Measurements from ENCODE around the gene CSNK2A2.

Gene CSNK2A2

GRCh38 chr16:58226790-58227189, 28.9 kb upstream of the CSNK2A2 start:
- no peak for TF ChIP-seq CTCF (IDR thresholded peaks at IDR 0.05; ENCODE audit: low read depth, low read length)
- H3K4me3 ChIP-seq (ENCODE audit: low read depth, low read length) = no peak overlapping the region

GRCh38 chr16:58225965-58226602, 28.2 kb upstream of the CSNK2A2 start:
- H3K4me3 ChIP-seq (ENCODE audit: low read depth, low read length) = no peak overlapping the region
- no peak for TF ChIP-seq CTCF (IDR thresholded peaks at IDR 0.05; ENCODE audit: low read depth, low read length)

- TF ChIP-seq CTCF (IDR thresholded peaks at IDR 0.05; ENCODE audit: low read depth, low read length) = no peak
These were observed 24.8 kb upstream of the CSNK2A2 start for GRCh38 chr16:58222532-58223316.

GRCh38 chr16:58219432-58219831, 21.5 kb upstream of the CSNK2A2 start:
- H3K4me3 ChIP-seq (ENCODE audit: low read depth, low read length) = no peak overlapping the region
- TF ChIP-seq CTCF (IDR thresholded peaks at IDR 0.05; ENCODE audit: low read depth, low read length) = no peak

More at GRCh38 chr16:58222532-58223316, 24.8 kb upstream of the CSNK2A2 start:
- no peak overlapping the region for H3K4me3 ChIP-seq (ENCODE audit: low read depth, low read length)

GRCh38 chr16:58218786-58219185, 20.9 kb upstream of the CSNK2A2 start:
- TF ChIP-seq CTCF (IDR thresholded peaks at IDR 0.05; ENCODE audit: low read depth, low read length) = no peak
- no peak overlapping the region for H3K4me3 ChIP-seq (ENCODE audit: low read depth, low read length)

GRCh38 chr16:58217311-58217925, 19.5 kb upstream of the CSNK2A2 start:
- no peak for TF ChIP-seq CTCF (IDR thresholded peaks at IDR 0.05; ENCODE audit: low read depth, low read length)

More at GRCh38 chr16:58217311-58217925, 19.5 kb upstream of the CSNK2A2 start:
- no peak overlapping the region for H3K4me3 ChIP-seq (ENCODE audit: low read depth, low read length)
